Fibroblast of lung (primary cell): Measurements from ENCODE around the gene LRRC8C. TPM values are rescaled to one million over a fixed set of nuclear protein-coding genes. Genes with fewer than 3 reads are reported as not detected.

Source experiments
- DNase-seq, 2 donors: peaks; one replicate each; pipeline versions ENCODE4 v3.0.0 to v3.0.0-alpha.2; 2010; ENCODE audit warnings: low read depth in 2 of 2
- H2AFZ ChIP-seq: 2 replicates; pipeline ENCODE4 v1.5.1; 2012; ENCODE audit warnings: low read length, control low read depth, inconsistent platforms
- H3K27ac ChIP-seq: 2 replicates; pipeline ENCODE4 v1.5.1; 2011; ENCODE audit warnings: low read length, control low read depth; ENCODE audit not compliant: insufficient read depth
- H3K27me3 ChIP-seq: 2 replicates; pipeline ENCODE4 v1.5.1; 2011; ENCODE audit warnings: mild to moderate bottlenecking, low read length; ENCODE audit not compliant: control insufficient read depth, insufficient read depth
- H3K36me3 ChIP-seq: 2 replicates; pipeline ENCODE4 v1.5.1; 2011; ENCODE audit warnings: low read length; ENCODE audit not compliant: control insufficient read depth, insufficient read depth
- H3K4me1 ChIP-seq: 2 replicates; pipeline ENCODE4 v1.5.1; 2011; ENCODE audit warnings: low read length; ENCODE audit not compliant: control insufficient read depth, insufficient read depth; ENCODE audit errors: extremely low read depth
- H3K4me2 ChIP-seq: 2 replicates; pipeline ENCODE4 v1.5.1; 2011; ENCODE audit warnings: low read length, control low read depth; ENCODE audit not compliant: insufficient read depth; ENCODE audit errors: extremely low read depth
- H3K4me3 ChIP-seq, 4 experiments: fragments of 200-600 bp in 1 of 4; sonication (generic) in 1 of 4; replicated peaks in 1 of 4; 2 replicates each; pipeline ENCODE4 v1.5.1; 2011 to 2016; ENCODE audit warnings: low read length in 4 of 4, low read depth in 3 of 4, mild to moderate bottlenecking in 3 of 4, control low read depth in 2 of 4, inconsistent platforms in 1 of 4, mixed read lengths in 1 of 4; ENCODE audit not compliant: insufficient read depth in 1 of 4; ENCODE audit errors: control extremely low read depth in 1 of 4
- H3K79me2 ChIP-seq: 2 replicates; pipeline ENCODE4 v1.5.1; 2012; ENCODE audit warnings: mild to moderate bottlenecking, low read length, inconsistent platforms; ENCODE audit not compliant: control insufficient read depth, insufficient read depth
- H3K9ac ChIP-seq: 2 replicates; pipeline ENCODE4 v1.5.1; 2011; ENCODE audit warnings: mild to moderate bottlenecking, low read length, control low read depth; ENCODE audit not compliant: insufficient read depth
- H3K9me3 ChIP-seq: 2 replicates; pipeline ENCODE4 v1.5.1; 2012; ENCODE audit warnings: low read depth, low read length; ENCODE audit not compliant: control insufficient read depth, insufficient read depth
- H4K20me1 ChIP-seq: 2 replicates; pipeline ENCODE4 v1.5.1; 2011; ENCODE audit warnings: low read length; ENCODE audit not compliant: control insufficient read depth, insufficient read depth; ENCODE audit errors: extremely low read depth
- EZH2 ChIP-seq: IDR thresholded peaks from 2 replicates; pipeline ENCODE4 v1.5.1; 2012; ENCODE audit warnings: low read length, control low read depth, mild to moderate bottlenecking; ENCODE audit errors: missing control alignments
- polyA plus RNA-seq, 2 donors: library from polyadenylated mRNA; depleted of rRNA in 1 of 2; stranded (reverse) in 1 of 2; unstranded in 1 of 2; fragments of >200 nt; gene quantifications; 2 replicates each; pipeline ENCODE4 v1.2.1, GENCODE V29; 2011 to 2012; ENCODE audit warnings: missing spikeins in 1 of 2
- total RNA-seq: library from RNA; depleted of rRNA; stranded (reverse); fragments of >200 nt; gene quantifications from 2 replicates; pipeline ENCODE4 v1.2.1, GENCODE V29; 2014
- TF ChIP-seq, protein P1 (sequence below), 2 donors: IDR thresholded peaks in 1 of 2; conservative IDR thresholded peaks in 1 of 2; 1 replicate in 1 of 2; 2 replicates in 1 of 2; pipeline ENCODE4 v1.5.1; 2011 to 2012; ENCODE audit warnings: low read length in 2 of 2, control low read depth in 1 of 2, inconsistent platforms in 1 of 2, low read depth in 1 of 2, mild to moderate bottlenecking in 1 of 2

Gene LRRC8C
- total and polyA plus RNA-seq, 2 donors (not counting 1 experiment from before 2014, with no cell fraction given) = 5.4 to 13.2 TPM

DNA sequence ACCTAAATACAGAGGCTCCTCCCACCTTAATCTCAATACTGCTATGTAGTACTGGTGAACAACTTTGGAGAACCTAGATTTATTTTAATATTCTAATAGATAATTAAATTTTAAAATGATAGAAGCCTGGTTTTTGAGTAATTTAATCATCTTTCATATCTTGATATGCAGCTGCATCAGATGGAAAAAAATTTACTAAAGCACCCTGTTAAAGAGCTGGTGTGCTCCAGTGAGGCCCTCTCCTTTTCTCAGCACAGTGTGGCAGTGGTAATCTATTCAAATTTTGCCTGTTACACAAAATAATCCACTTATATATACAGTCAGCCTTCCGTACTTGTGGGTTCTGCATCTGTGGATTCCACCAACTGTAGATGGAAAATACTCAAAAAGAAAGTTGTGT lies 82.8 kb downstream of the LRRC8C start:
- Histone ChIP-seq H3K27ac (no peak overlapping the region), H3K79me2 (no peaks in the 10 kb centered on the region)
- DNase-seq = no peak

DNA sequence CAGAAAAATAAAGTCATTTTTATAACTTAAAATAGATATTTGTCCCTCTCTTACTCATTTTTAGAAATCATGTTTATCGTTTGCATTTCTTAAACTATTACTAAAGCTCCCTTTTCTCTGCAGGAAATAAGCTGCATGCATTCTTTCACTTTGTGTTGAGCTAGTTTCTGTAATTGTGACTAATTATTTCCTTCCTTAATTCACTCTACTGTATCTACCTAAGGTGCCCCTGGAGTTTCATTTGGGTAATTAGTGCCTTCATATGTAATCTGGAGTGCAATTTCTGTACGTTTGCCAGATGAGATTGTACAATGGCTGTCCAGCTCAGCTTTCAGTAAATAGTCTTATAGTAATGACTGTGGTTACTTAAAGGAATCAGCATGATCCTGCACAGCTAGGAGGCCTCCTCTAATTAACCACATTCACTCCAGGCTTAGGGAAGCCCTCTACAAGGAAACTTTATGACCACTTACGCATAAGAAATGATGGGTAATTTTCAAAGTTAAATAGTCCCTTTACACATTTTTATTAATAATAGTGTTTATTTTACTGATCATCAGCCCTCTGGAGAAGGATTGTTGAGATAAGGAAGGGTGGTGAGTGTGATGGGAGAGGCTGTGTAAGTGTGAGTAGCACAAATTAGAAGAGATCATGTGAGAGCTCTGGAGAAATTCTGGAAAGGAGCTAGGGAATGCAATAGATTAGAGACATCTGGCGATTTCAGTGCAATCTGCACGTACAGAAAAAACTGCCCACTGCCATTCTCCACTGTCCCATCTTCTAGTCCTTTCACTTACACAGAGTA lies 86.8 kb downstream of the LRRC8C start:
- peak; percentile 48 to 67 for DNase-seq
- peak overlapping the region; percentile 75 for H3K4me2 ChIP-seq
- peak overlapping the region in 3 of 4 experiments; percentile 9 to 44 (median 12) for H3K4me3 ChIP-seq
- TF ChIP-seq, protein P1, sequence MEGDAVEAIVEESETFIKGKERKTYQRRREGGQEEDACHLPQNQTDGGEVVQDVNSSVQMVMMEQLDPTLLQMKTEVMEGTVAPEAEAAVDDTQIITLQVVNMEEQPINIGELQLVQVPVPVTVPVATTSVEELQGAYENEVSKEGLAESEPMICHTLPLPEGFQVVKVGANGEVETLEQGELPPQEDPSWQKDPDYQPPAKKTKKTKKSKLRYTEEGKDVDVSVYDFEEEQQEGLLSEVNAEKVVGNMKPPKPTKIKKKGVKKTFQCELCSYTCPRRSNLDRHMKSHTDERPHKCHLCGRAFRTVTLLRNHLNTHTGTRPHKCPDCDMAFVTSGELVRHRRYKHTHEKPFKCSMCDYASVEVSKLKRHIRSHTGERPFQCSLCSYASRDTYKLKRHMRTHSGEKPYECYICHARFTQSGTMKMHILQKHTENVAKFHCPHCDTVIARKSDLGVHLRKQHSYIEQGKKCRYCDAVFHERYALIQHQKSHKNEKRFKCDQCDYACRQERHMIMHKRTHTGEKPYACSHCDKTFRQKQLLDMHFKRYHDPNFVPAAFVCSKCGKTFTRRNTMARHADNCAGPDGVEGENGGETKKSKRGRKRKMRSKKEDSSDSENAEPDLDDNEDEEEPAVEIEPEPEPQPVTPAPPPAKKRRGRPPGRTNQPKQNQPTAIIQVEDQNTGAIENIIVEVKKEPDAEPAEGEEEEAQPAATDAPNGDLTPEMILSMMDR (conservative IDR thresholded peaks at IDR 0.05 in 1 of 2, IDR thresholded peaks at IDR 0.05 in 1 of 2; ENCODE audit: low read depth in 1 of 2, low read length in 2 of 2) = no peak
- no peak for TF ChIP-seq EZH2
- no peaks in the 10 kb centered on the region for H3K9me3 ChIP-seq
- peaks cover 8% of the 10 kb centered on the region for H3K4me1 ChIP-seq
- no peaks in the 10 kb centered on the region for H3K79me2 ChIP-seq
- no peak overlapping the region for H3K9ac ChIP-seq
- no peaks in the 10 kb centered on the region for H3K36me3 ChIP-seq
- H3K27ac ChIP-seq = peak overlapping the region; percentile 31
- H3K27me3 ChIP-seq = no peaks in the 10 kb centered on the region
- H4K20me1 ChIP-seq = no peaks in the 10 kb centered on the region
- no peak overlapping the region for H2AFZ ChIP-seq

More for the DNA sequence above, 82.8 kb downstream of the LRRC8C start:
- H3K9ac ChIP-seq = no peak overlapping the region
- no peak overlapping the region for H2AFZ ChIP-seq
- no peak overlapping the region for H3K4me2 ChIP-seq
- no peaks in the 10 kb centered on the region for H3K27me3 ChIP-seq
- H3K4me3 ChIP-seq = no peak overlapping the region
- no peaks in the 10 kb centered on the region for H3K9me3 ChIP-seq
- peaks cover 3% of the 10 kb centered on the region for H3K36me3 ChIP-seq
- TF ChIP-seq EZH2 = no peak
- TF ChIP-seq, protein P1 (conservative IDR thresholded peaks at IDR 0.05 in 1 of 2, IDR thresholded peaks at IDR 0.05 in 1 of 2; ENCODE audit: low read depth in 1 of 2, low read length in 2 of 2) = no peak
- no peaks in the 10 kb centered on the region for H4K20me1 ChIP-seq
- peaks cover 8% of the 10 kb centered on the region for H3K4me1 ChIP-seq

DNA sequence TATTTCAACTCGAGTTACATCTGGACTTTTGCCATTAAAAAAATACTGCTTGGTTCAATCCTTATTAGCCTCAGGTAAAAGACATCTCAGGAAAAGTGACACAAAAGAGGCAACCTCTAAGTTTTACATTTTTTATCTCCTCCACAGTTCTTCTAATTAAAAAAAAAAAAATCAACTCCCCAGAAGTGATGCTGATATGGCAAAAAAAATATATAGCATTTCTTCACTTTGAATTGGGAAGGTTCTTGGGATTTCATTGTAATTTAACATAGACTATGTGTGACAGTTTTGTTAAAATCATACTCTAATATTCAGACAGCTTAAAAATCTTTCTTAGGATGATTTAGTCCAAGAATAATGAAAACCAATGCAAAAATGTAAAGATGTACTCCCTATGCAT lies 87.9 kb downstream of the LRRC8C start:
- H3K9me3 ChIP-seq = no peaks in the 10 kb centered on the region
- H3K79me2 ChIP-seq = no peaks in the 10 kb centered on the region
- H4K20me1 ChIP-seq = no peaks in the 10 kb centered on the region
- peaks cover 12% of the 10 kb centered on the region for H3K4me1 ChIP-seq
- no peak overlapping the region for H3K4me3 ChIP-seq
- no peak overlapping the region for H3K27ac ChIP-seq
- no peaks in the 10 kb centered on the region for H3K36me3 ChIP-seq
- H2AFZ ChIP-seq = no peak overlapping the region
- DNase-seq = no peak
- no peak overlapping the region for H3K9ac ChIP-seq
- no peak overlapping the region for H3K4me2 ChIP-seq
- TF ChIP-seq EZH2 = no peak
- TF ChIP-seq, protein P1 (conservative IDR thresholded peaks at IDR 0.05 in 1 of 2, IDR thresholded peaks at IDR 0.05 in 1 of 2; ENCODE audit: low read depth in 1 of 2, low read length in 2 of 2) = no peak
- no peaks in the 10 kb centered on the region for H3K27me3 ChIP-seq
